Panc1 (cell line): ENCODE measurements around the gene DOK6. TPM values are rescaled to one million over a fixed set of nuclear protein-coding genes. Genes with fewer than 3 reads are reported as not detected.

Experiments
- ATAC-seq: fragments of 200-7000 bp; cut with Tn5 transposase; 2 replicates; pipeline ENCODE4 v1.9.1; 2020; ENCODE audit warnings: mild to moderate bottlenecking, moderate library complexity
- BruUV-seq: library from RNA; stranded (reverse); fragments of 400-500 nt; replicated peaks from 2 replicates; lab custom pipeline; 2021; lab: Mats Ljungman, UMichigan
- CTCF ChIA-PET: fragments of 300-600 bp; sonication (Branson Sonifier 250); formaldehyde crosslinking; loops from one replicate; lab custom pipeline; 2022; ENCODE audit warnings: antibody characterized with exemption; lab: Charles Lee
- POLR2A ChIA-PET: fragments of 300-600 bp; sonication (Branson Sonifier 250); formaldehyde crosslinking; loops from one replicate; lab custom pipeline; 2022; ENCODE audit warnings: antibody characterized with exemption; lab: Charles Lee
- DNase-seq: peaks from one replicate; pipeline ENCODE4 v3.0.0-alpha.2; 2010; ENCODE audit warnings: low read depth, low spot score
- H3K27ac ChIP-seq: 2 replicates; pipeline ENCODE4 v1.5.1; 2011; ENCODE audit warnings: mild to moderate bottlenecking, low read length, inconsistent platforms
- H3K27me3 ChIP-seq: fragments of 200-500 bp; sonication (Bioruptor generic); 2 replicates; pipeline ENCODE4 v1.6.0; 2014; ENCODE audit warnings: low read length, inconsistent platforms; ENCODE audit not compliant: control insufficient read depth, insufficient read depth
- H3K36me3 ChIP-seq: fragments of 200-500 bp; sonication (Bioruptor generic); 2 replicates; pipeline ENCODE4 v1.5.1; 2014; ENCODE audit warnings: inconsistent platforms, mild to moderate bottlenecking, low read length, moderate library complexity; ENCODE audit not compliant: control insufficient read depth, insufficient read depth
- H3K4me1 ChIP-seq: 2 replicates; pipeline ENCODE4 v1.5.1; 2011; ENCODE audit warnings: inconsistent platforms, mild to moderate bottlenecking, low read length, moderate library complexity; ENCODE audit not compliant: control insufficient read depth, insufficient read depth
- H3K4me3 ChIP-seq, 2 experiments: 2 replicates each; pipeline ENCODE4 v1.5.1; 2011 to 2012; ENCODE audit warnings: low read depth in 2 of 2, low read length in 2 of 2, mild to moderate bottlenecking in 2 of 2, inconsistent platforms in 1 of 2, moderate library complexity in 1 of 2
- H3K9me3 ChIP-seq: fragments of 200-500 bp; sonication (Bioruptor generic); 2 replicates; pipeline ENCODE4 v1.5.1; 2014; ENCODE audit warnings: low read depth, mild to moderate bottlenecking, inconsistent platforms, low read length, moderate library complexity; ENCODE audit not compliant: control insufficient read depth, insufficient read depth
- POLR2AphosphoS5 ChIP-seq: IDR thresholded peaks from 2 replicates; pipeline ENCODE4 v1.6.1; 2012; ENCODE audit warnings: mild to moderate bottlenecking, low read depth, low read length, moderate library complexity
- SIN3A ChIP-seq: IDR thresholded peaks from 2 replicates; pipeline ENCODE4 v1.6.1; 2012; ENCODE audit warnings: low read depth, mild to moderate bottlenecking, low read length, moderate library complexity, borderline replicate concordance; ENCODE audit not compliant: insufficient read depth
- TCF7L2 ChIP-seq: IDR thresholded peaks from 2 replicates; pipeline ENCODE4 v1.6.1; 2011; ENCODE audit warnings: mild to moderate bottlenecking, low read depth, low read length, inconsistent platforms
- in situ Hi-C: cut with HindIII; loops from 2 replicates; pipeline ENCODE4 v1.10.0; 2016; ENCODE audit warnings: low sequenced_read_pairs, low pct_unique_long_range_greater_than_20kb
- intact Hi-C: fragments of 100-400 bp; cut with micrococcal nuclease; formaldehyde crosslinking; loops from one replicate; pipeline ENCODE4 v1.10.0; 2022; ENCODE audit not compliant: unreplicated experiment
- total RNA-seq: library from RNA; stranded (reverse); gene quantifications from one replicate; pipeline ENCODE4 v1.2.1, GENCODE V29; 2021; ENCODE audit not compliant: unreplicated experiment
- TF ChIP-seq, protein P1 (sequence below): fragments of 450-650 bp; IDR thresholded peaks from 2 replicates; pipeline ENCODE4 v1.5.1; 2017; ENCODE audit warnings: mild to moderate bottlenecking
- TF ChIP-seq, protein P2 (sequence below), 2 experiments: IDR thresholded peaks; 2 replicates each; pipeline ENCODE4 v1.6.1; 2011 to 2012; ENCODE audit warnings: low read depth in 2 of 2, control low read depth in 1 of 2, low read length in 1 of 2, mild to moderate bottlenecking in 1 of 2, moderate library complexity in 1 of 2; ENCODE audit not compliant: insufficient read depth in 1 of 2

Gene DOK6
- total RNA-seq, 1 experiment from 2014 or later: not detected

DNA sequence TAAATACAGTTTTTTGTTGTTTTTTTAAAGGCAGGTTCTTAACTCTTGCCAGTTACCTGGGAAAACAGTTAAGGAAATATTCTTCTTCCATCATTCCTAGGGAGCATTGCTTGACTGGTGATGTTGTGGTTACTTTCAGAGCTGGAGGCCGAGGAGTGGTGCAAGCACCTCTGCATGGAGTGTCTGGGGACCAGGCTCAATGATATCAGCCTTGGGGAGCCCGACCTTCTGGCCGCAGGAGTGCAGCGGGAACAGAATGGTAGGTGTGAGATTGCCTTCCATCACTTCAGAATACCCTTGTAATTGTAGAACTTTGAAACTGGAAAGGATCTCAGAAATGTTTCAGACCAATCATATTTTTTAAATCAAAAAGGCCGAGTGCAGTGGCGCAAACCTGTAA is 276.9 kb downstream of the DOK6 start:
- DNase-seq: no peak
- no peak overlapping the region for H3K27ac ChIP-seq
- no peak overlapping the region for H3K4me3 ChIP-seq
- no peaks in the 10 kb centered on the region for H3K27me3 ChIP-seq
- TF ChIP-seq POLR2AphosphoS5 (no peak), TCF7L2 (no peak)
- TF ChIP-seq, protein P1, sequence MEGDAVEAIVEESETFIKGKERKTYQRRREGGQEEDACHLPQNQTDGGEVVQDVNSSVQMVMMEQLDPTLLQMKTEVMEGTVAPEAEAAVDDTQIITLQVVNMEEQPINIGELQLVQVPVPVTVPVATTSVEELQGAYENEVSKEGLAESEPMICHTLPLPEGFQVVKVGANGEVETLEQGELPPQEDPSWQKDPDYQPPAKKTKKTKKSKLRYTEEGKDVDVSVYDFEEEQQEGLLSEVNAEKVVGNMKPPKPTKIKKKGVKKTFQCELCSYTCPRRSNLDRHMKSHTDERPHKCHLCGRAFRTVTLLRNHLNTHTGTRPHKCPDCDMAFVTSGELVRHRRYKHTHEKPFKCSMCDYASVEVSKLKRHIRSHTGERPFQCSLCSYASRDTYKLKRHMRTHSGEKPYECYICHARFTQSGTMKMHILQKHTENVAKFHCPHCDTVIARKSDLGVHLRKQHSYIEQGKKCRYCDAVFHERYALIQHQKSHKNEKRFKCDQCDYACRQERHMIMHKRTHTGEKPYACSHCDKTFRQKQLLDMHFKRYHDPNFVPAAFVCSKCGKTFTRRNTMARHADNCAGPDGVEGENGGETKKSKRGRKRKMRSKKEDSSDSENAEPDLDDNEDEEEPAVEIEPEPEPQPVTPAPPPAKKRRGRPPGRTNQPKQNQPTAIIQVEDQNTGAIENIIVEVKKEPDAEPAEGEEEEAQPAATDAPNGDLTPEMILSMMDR: no peak
- intact Hi-C loops (no loop called here), in situ Hi-C loops (no loop called here)
- CTCF ChIA-PET: no interaction called here
- BruUV-seq: no TSS peak
- POLR2A ChIA-PET: no interaction called here
- ATAC-seq: no peak
- H3K9me3 ChIP-seq: no peaks in the 10 kb centered on the region
- H3K36me3 ChIP-seq: no peaks in the 10 kb centered on the region
- H3K4me1 ChIP-seq: no peaks in the 10 kb centered on the region

DNA sequence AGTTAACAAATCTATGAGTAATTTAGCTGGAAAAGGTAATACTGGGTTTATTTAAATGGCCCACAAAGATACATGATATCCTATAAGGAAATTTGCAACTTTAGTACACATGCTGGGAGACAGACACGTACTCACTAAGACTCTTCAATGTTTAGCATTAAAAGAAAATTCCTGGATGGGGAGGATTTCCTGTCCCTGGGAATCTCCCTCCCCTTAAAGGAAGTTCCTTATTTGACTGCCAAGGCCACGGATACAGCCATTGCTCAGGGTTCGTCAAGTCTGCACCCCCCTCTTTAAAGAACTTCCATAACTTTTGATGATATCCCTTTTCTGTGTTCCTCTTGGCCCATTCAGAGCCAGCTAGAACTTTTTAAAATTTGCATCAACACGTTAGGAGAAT is 279.4 kb downstream of the DOK6 start:
- Histone ChIP-seq H3K27ac (no peak overlapping the region), H3K9me3 (no peaks in the 10 kb centered on the region), H3K36me3 (no peaks in the 10 kb centered on the region), H3K27me3 (no peaks in the 10 kb centered on the region), H3K4me3 (no peak overlapping the region), H3K4me1 (no peaks in the 10 kb centered on the region)
- ChIA-PET POLR2A (no interaction called here), CTCF (no interaction called here)
- TF ChIP-seq POLR2AphosphoS5: no peak
- TF ChIP-seq, protein P1: no peak
- no peak for TF ChIP-seq TCF7L2
- no TSS peak for BruUV-seq
- in situ Hi-C loops: no loop called here
- no peak for ATAC-seq
- no peak for DNase-seq
- intact Hi-C loops: no loop called here

DNA sequence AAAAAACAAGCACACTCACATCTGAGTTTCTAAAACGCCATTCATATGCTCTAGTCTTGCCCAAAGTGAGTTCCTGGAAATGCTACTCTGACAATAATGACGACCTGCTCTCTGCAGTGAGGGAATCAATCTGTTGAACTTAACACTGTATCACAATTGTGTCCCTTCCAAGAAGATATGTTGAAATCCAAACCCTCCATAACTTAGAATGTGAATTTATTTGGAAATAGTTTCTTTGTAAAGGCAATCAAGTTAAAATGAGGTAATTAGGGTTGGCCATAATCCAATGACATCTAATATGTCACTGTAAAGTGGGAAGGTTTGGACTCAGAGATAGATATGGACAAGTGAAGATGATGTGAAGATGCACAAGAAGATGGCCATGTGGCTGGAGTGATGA is 282.5 kb downstream of the DOK6 start:
- Histone ChIP-seq H3K4me1 (no peaks in the 10 kb centered on the region), H3K4me3 (no peak overlapping the region), H3K27ac (no peak overlapping the region), H3K36me3 (no peaks in the 10 kb centered on the region), H3K9me3 (no peaks in the 10 kb centered on the region), H3K27me3 (no peaks in the 10 kb centered on the region)
- intact Hi-C loops: no loop called here
- no TSS peak for BruUV-seq
- TF ChIP-seq, protein P1: no peak
- TF ChIP-seq TCF7L2 (no peak), SIN3A (no peak), POLR2AphosphoS5 (no peak)
- TF ChIP-seq, protein P2, sequence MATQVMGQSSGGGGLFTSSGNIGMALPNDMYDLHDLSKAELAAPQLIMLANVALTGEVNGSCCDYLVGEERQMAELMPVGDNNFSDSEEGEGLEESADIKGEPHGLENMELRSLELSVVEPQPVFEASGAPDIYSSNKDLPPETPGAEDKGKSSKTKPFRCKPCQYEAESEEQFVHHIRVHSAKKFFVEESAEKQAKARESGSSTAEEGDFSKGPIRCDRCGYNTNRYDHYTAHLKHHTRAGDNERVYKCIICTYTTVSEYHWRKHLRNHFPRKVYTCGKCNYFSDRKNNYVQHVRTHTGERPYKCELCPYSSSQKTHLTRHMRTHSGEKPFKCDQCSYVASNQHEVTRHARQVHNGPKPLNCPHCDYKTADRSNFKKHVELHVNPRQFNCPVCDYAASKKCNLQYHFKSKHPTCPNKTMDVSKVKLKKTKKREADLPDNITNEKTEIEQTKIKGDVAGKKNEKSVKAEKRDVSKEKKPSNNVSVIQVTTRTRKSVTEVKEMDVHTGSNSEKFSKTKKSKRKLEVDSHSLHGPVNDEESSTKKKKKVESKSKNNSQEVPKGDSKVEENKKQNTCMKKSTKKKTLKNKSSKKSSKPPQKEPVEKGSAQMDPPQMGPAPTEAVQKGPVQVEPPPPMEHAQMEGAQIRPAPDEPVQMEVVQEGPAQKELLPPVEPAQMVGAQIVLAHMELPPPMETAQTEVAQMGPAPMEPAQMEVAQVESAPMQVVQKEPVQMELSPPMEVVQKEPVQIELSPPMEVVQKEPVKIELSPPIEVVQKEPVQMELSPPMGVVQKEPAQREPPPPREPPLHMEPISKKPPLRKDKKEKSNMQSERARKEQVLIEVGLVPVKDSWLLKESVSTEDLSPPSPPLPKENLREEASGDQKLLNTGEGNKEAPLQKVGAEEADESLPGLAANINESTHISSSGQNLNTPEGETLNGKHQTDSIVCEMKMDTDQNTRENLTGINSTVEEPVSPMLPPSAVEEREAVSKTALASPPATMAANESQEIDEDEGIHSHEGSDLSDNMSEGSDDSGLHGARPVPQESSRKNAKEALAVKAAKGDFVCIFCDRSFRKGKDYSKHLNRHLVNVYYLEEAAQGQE (IDR thresholded peaks at IDR 0.05; ENCODE audit: insufficient read depth in 1 of 2, low read depth in 2 of 2, low read length in 1 of 2): no peak
- POLR2A ChIA-PET: no interaction called here
- CTCF ChIA-PET: no interaction called here
- no peak for ATAC-seq
- in situ Hi-C loops: no loop called here
- DNase-seq: no peak
